A549 (cell line): Measurements from ENCODE around the gene RPN1. TPM values are rescaled to one million over a fixed set of nuclear protein-coding genes. Genes with fewer than 3 reads are reported as not detected.

ENCODE experiments used
- ATAC-seq, 2 experiments: fragments of 200-7000 bp in 1 of 2; fragments of >200 bp in 1 of 2; cut with Nextera tagmentation in 1 of 2; cut with Tn5 transposase in 1 of 2; 3 replicates each; pipeline versions ENCODE4 v1.8.0 to v1.9.1; 2018 to 2020; ENCODE audit warnings: mild to moderate bottlenecking in 1 of 2, moderate library complexity in 1 of 2
- CTCF ChIA-PET: fragments of 300-600 bp; sonication (Branson Sonifier 250); formaldehyde crosslinking; extraction: SDS; loops from one replicate; lab custom pipeline; 2021; ENCODE audit warnings: antibody characterized with exemption, inconsistent platforms; lab: Yijun Ruan, JAX
- POLR2A ChIA-PET: fragments of 350-600 bp; formaldehyde crosslinking; extraction: SDS; loops from one replicate; lab custom pipeline; 2021; ENCODE audit warnings: antibody characterized with exemption, inconsistent platforms; lab: Yijun Ruan, JAX
- DNase-seq, 2 experiments: peaks; one replicate each; pipeline versions ENCODE4 v3.0.0 to v3.0.0-alpha.2; 2011 to 2016; ENCODE audit warnings: low read depth in 1 of 2, low spot score in 1 of 2
- FAIRE-seq: peaks from 2 replicates; lab custom pipeline; 2011; peaks lifted over from hg19 to GRCh38; lab: Jason Lieb, UNC
- H3K27ac ChIP-seq, 2 experiments: fragments of >200 bp; sonication (Bioruptor Twin); formaldehyde crosslinking; 3 replicates each; pipeline ENCODE4 v1.5.1; 2016 to 2017
- H3K4me1 ChIP-seq: fragments of >200 bp; sonication (Bioruptor Twin); formaldehyde crosslinking; 3 replicates; pipeline ENCODE4 v1.6.1; 2016
- H3K4me2 ChIP-seq: fragments of >200 bp; sonication (Bioruptor Twin); formaldehyde crosslinking; 3 replicates; pipeline ENCODE4 v1.6.1; 2016
- H3K4me3 ChIP-seq: fragments of >200 bp; sonication (Bioruptor Twin); formaldehyde crosslinking; 3 replicates; pipeline ENCODE4 v1.5.1; 2016
- H3K9me3 ChIP-seq: fragments of >200 bp; sonication (Bioruptor Twin); formaldehyde crosslinking; 3 replicates; pipeline ENCODE4 v1.6.1; 2016
- CTCF ChIP-seq: fragments of >200 bp; sonication (Bioruptor Twin); formaldehyde crosslinking; IDR thresholded peaks from 3 replicates; pipeline ENCODE4 v1.5.1; 2016
- ESRRA ChIP-seq: fragments of 150-350 bp; IDR thresholded peaks from 2 replicates; pipeline ENCODE4 v1.6.1; 2014; ENCODE audit warnings: mild to moderate bottlenecking, low read length, borderline replicate concordance
- FOSB ChIP-seq: fragments of 250-450 bp; sonication (Bioruptor Pico); IDR thresholded peaks from 2 replicates; pipeline ENCODE4 v1.5.0; 2020; ENCODE audit warnings: mild to moderate bottlenecking, moderate library complexity
- GATA3 ChIP-seq: IDR thresholded peaks from 2 replicates; pipeline ENCODE4 v1.6.1; 2012; ENCODE audit warnings: borderline replicate concordance
- HOXA7 ChIP-seq: fragments of 250-450 bp; sonication (Bioruptor Pico); IDR thresholded peaks from 2 replicates; pipeline ENCODE4 v1.5.0; 2020; ENCODE audit warnings: mild to moderate bottlenecking, moderate library complexity
- HOXB5 ChIP-seq: fragments of 250-450 bp; sonication (Bioruptor Pico); IDR thresholded peaks from 2 replicates; pipeline ENCODE4 v1.5.0; 2020; ENCODE audit warnings: mild to moderate bottlenecking, moderate library complexity
- JUN ChIP-seq, 2 experiments: fragments of >200 bp; sonication (Bioruptor Twin); formaldehyde crosslinking; IDR thresholded peaks; 2 replicates in 1 of 2; 3 replicates in 1 of 2; pipeline ENCODE4 v1.6.1; 2016 to 2017
- KDM1A ChIP-seq: fragments of 200-600 bp; sonication (generic); IDR thresholded peaks from 2 replicates; pipeline ENCODE4 v1.6.1; 2016; ENCODE audit warnings: low read depth, mild to moderate bottlenecking
- NFE2L2 ChIP-seq: fragments of 150-350 bp; conservative IDR thresholded peaks from 2 replicates; pipeline ENCODE4 v1.6.1; 2014; ENCODE audit warnings: low read length
- RAD21 ChIP-seq, 2 experiments: fragments of >200 bp in 1 of 2; sonication (Bioruptor Twin) in 1 of 2; formaldehyde crosslinking in 1 of 2; IDR thresholded peaks in 1 of 2; conservative IDR thresholded peaks in 1 of 2; 2 replicates in 1 of 2; 3 replicates in 1 of 2; pipeline ENCODE4 v1.6.1; 2012 to 2018; ENCODE audit warnings: inconsistent platforms in 1 of 2
- RCOR1 ChIP-seq: fragments of 150-350 bp; IDR thresholded peaks from 2 replicates; pipeline ENCODE4 v1.6.1; 2014; ENCODE audit warnings: antibody characterized with exemption, low read length, low read depth
- REST ChIP-seq: fragments of 200-600 bp; sonication (generic); IDR thresholded peaks from 2 replicates; pipeline ENCODE4 v1.6.1; 2016; ENCODE audit warnings: antibody characterized with exemption, mild to moderate bottlenecking, moderate library complexity
- RFX5 ChIP-seq: fragments of 450-650 bp; IDR thresholded peaks from 2 replicates; pipeline ENCODE4 v1.7.1; 2014; ENCODE audit warnings: antibody characterized with exemption, mild to moderate bottlenecking, moderate library complexity
- SMC3 ChIP-seq: fragments of >200 bp; sonication (Bioruptor Twin); formaldehyde crosslinking; IDR thresholded peaks from 3 replicates; pipeline ENCODE4 v1.6.1; 2018; ENCODE audit warnings: inconsistent platforms
- USF2 ChIP-seq: fragments of 450-650 bp; IDR thresholded peaks from 2 replicates; pipeline ENCODE4 v1.6.1; 2014; ENCODE audit warnings: antibody characterized with exemption
- ZC3H11A ChIP-seq: fragments of 450-650 bp; IDR thresholded peaks from 2 replicates; pipeline ENCODE4 v1.6.1; 2014; ENCODE audit warnings: antibody characterized with exemption, mild to moderate bottlenecking
- WGBS: methylation state at CpG from one replicate; pipeline ENCODE4 v1.1.6; 2017; ENCODE audit errors: missing lambda C conversion rate; 5-methylcytosine and 5-hydroxymethylcytosine counted together
- polyA plus RNA-seq, 4 experiments: library from polyadenylated mRNA; depleted of rRNA in 3 of 4; stranded (reverse); fragments of >200 nt; fragmentation: RNase III in 1 of 4; extraction: RNeasy Plus Mini Kit Qiagen cat#74134 plus additional on column Dnase treatment in 1 of 4; gene quantifications; 2 replicates in 3 of 4; 3 replicates in 1 of 4; pipeline ENCODE4 v1.2.3, GENCODE V29; 2011 to 2017
- TF ChIP-seq, protein P1 (sequence below): fragments of 250-450 bp; sonication (Bioruptor Pico); IDR thresholded peaks from 2 replicates; pipeline ENCODE4 v1.5.0; 2021; ENCODE audit warnings: mild to moderate bottlenecking, moderate library complexity, borderline replicate concordance

RPN1 gene
- polyA plus RNA-seq, 2 of the 4 experiments (the other 2 are of a cell fraction), result 145 to 279 TPM

- CTCF ChIA-PET, result interaction anchor here (1.2 to 1.8 kb wide), 3 partner anchors 10 to 159 kb away, joined by 3 to 4 read pairs (median 4); no protein-coding TSS in a partner anchor
- no peak for ATAC-seq
- POLR2A ChIA-PET, result no interaction called here
- Histone ChIP-seq H3K27ac (no peak overlapping the region), H3K4me1 (0 out of 3 replicates have a peak, but pooled peaks cover 4% of the 10 kb centered on the region), H3K9me3 (no peaks in the 10 kb centered on the region), H3K4me3 (no peak overlapping the region), H3K4me2 (no peak overlapping the region)
- 95% methylated on average over 8 of the region's 8 CpGs for WGBS
- FAIRE-seq, result no peak
- TF ChIP-seq GATA3, result no peak
- TF ChIP-seq FOSB, result no peak
- TF ChIP-seq REST, result no peak
- no peak for TF ChIP-seq JUN (IDR thresholded peaks at IDR 0.05)
- TF ChIP-seq RAD21 (conservative IDR thresholded peaks at IDR 0.05 in 1 of 2, IDR thresholded peaks at IDR 0.05 in 1 of 2), result no peak
- TF ChIP-seq SMC3, result no peak
- TF ChIP-seq RFX5, result no peak
- TF ChIP-seq HOXA7, result no peak
- no peak for DNase-seq
Observed at GRCh38 chr3:128686465-128686864, 35.8 kb upstream of the RPN1 start.

DNA sequence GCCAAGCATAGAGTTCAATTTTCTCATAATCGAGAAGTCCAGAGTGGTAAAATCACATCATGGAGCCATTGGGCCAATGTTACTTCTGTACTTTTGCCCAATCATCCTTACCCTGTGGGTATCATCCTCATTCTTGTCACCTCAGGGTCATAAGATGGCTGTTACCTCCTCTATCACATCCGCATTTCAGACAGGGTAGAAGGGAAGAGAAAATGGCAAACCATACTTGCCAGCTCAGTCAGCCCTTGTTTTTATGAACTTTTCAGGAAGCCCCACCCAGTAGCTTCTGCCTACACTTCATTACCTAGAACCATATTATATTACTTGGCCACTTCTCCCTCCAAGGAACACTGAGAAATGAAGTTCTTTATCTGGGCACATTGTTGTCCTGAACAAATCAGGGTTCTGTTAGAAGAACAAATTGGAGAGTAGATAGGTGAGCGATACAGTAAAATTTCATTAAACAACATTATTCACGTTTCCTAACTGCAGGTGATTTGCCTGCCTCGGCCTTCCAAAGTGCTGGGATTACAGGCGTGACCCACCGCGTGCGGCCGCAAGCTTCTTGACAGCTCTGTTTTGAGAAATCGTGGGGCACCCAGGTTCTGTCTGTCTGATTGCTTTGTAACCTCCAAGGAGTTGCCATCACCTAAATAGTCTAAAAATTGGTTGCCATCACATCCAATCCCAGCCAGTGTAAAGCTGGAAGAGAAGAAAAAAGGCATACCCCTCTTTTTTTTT, 34.5 kb upstream of the RPN1 start:
- DNase-seq, result no peak
- POLR2A ChIA-PET, result no interaction called here
- TF ChIP-seq NFE2L2 (no peak), HOXB5 (CRISPR knock-in tag) (no peak), KDM1A (no peak), USF2 (no peak), ESRRA (no peak), REST (no peak), ZC3H11A (no peak), FOSB (no peak), RCOR1 (no peak), CTCF (no peak)
- TF ChIP-seq, protein P1, sequence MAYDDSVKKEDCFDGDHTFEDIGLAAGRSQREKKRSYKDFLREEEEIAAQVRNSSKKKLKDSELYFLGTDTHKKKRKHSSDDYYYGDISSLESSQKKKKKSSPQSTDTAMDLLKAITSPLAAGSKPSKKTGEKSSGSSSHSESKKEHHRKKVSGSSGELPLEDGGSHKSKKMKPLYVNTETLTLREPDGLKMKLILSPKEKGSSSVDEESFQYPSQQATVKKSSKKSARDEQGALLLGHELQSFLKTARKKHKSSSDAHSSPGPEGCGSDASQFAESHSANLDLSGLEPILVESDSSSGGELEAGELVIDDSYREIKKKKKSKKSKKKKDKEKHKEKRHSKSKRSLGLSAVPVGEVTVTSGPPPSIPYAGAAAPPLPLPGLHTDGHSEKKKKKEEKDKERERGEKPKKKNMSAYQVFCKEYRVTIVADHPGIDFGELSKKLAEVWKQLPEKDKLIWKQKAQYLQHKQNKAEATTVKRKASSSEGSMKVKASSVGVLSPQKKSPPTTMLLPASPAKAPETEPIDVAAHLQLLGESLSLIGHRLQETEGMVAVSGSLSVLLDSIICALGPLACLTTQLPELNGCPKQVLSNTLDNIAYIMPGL, result no peak

More for the DNA sequence above, 34.5 kb upstream of the RPN1 start:
- WGBS, result 91% methylated on average over 11 of the region's 11 CpGs
- CTCF ChIA-PET, result interaction anchor here (0.6 to 1.8 kb wide), 8 partner anchors 12 to 590 kb away, joined by 3 to 5 read pairs (median 3); no protein-coding TSS in a partner anchor
- FAIRE-seq (no peak), ATAC-seq (no peak)
- Histone ChIP-seq H3K9me3 (no peaks in the 10 kb centered on the region), H3K4me1 (0 out of 3 replicates have a peak, but pooled peaks cover 5% of the 10 kb centered on the region), H3K27ac (no peak overlapping the region), H3K4me2 (no peak overlapping the region), H3K4me3 (no peak overlapping the region)
